ENCODE results near the gene FBF1.

GRCh38 chr17:75869282-75870141 is 71.3 kb downstream of the FBF1 start:
- TF ChIP-seq CTCF (IDR thresholded peaks at IDR 0.05): no peak
- TF ChIP-seq POLR2A (IDR thresholded peaks at IDR 0.05): no peak
